ELR (cell line): ENCODE data around the gene LCN2.
A peak's percentile ranks its signal among the peaks of the same experiment; 100 is the strongest.
"Not testable (repeated sequence)": the region's sequence is repeated elsewhere in the genome, so short reads cannot be mapped to it uniquely, and the experiment has no call there.

Source experiments
- DNase-seq: peaks from one replicate; pipeline ENCODE4 v3.0.0-alpha.2; 2015; ENCODE audit warnings: low read depth

LCN2 gene

GRCh38 chr9:128149001-128149701 is at the start of gene LCN2:
TSS of gene LCN2 (plus strand) at chr9:128149453. CDS start at chr9:128149526, 73 bp downstream.
- no peak for DNase-seq

DNA sequence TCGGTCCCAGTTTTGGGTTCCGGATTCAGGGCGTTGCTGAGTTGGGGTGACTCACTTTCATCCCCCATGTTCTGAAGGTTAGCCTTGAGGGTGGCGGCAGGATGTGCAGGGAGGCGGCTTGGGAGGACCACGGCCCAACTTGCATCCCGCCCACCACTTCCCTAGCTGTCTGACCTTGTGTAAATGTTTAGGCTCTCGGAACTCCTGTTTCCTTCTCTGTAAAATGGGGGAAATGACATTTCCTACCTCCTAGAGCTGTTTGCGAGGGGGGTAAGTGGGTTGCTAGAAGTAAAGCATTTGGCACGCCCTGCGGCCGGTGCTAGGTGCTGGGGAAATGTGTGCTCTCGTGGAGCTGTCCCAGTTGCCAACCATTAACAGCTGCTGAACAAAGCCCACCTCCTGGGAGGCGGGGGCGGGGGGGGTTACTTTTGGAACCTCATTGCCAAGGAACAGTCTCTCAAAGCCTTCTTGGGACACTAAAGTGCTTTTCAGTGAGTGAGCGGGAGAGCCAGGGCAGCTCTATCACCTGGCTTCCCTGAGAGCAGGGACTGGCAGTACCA is 49.2 kb upstream of the LCN2 start:
- DNase-seq, result peak; percentile 45

- no peak for DNase-seq
These were observed 48.7 kb upstream of the LCN2 start for GRCh38 chr9:128100581-128100980.

DNA sequence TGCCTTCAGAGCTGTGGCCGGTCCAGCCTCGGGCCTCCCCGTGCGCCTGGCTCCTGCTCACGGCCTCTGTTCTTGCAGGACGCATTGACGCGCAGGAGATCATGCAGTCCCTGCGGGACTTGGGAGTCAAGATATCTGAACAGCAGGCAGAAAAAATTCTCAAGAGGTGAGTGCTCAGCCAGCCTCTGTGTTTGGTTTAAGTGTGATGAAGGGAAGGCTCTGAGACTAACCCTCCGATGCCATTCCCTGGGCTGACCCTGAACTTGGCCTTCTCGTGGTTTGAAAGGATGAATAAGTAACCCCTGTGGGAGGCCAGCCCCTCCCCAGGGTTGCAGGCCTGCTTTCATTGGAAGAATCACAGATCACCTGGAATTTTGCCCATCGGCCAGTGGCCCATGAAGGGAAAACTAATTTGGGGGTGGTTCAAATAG is 48.0 kb upstream of the LCN2 start:
- DNase-seq, result no peak

DNA sequence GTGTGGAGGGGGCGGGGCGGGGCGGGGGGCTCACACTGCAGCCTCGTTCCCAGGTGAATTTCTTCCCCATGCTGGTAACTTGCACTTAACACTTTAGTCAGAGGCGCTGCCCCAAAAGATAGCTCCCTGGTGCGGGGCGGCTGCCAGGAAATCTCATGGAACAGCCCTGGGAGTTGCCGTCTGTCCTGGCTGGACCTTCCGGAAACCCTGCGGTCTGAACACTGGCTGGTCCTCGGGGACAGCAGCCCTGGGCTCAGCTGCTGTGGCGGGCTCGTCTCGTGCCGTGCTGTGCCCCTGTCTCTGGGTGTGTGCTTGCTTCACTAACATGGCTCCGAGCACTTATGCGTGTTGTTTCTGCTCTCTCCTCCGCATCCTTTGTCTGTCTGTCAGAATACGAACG is 47.6 kb upstream of the LCN2 start:
- no peak for DNase-seq

- no peak for DNase-seq
These were observed 47.1 kb upstream of the LCN2 start for GRCh38 chr9:128102196-128102595.

- no peak for DNase-seq
These were observed 46.2 kb upstream of the LCN2 start for GRCh38 chr9:128102861-128103588.

- DNase-seq, result no peak
These were observed 45.7 kb upstream of the LCN2 start for GRCh38 chr9:128103589-128103962.

- DNase-seq, result no peak
These were observed 45.1 kb upstream of the LCN2 start for GRCh38 chr9:128104171-128104618.

DNA sequence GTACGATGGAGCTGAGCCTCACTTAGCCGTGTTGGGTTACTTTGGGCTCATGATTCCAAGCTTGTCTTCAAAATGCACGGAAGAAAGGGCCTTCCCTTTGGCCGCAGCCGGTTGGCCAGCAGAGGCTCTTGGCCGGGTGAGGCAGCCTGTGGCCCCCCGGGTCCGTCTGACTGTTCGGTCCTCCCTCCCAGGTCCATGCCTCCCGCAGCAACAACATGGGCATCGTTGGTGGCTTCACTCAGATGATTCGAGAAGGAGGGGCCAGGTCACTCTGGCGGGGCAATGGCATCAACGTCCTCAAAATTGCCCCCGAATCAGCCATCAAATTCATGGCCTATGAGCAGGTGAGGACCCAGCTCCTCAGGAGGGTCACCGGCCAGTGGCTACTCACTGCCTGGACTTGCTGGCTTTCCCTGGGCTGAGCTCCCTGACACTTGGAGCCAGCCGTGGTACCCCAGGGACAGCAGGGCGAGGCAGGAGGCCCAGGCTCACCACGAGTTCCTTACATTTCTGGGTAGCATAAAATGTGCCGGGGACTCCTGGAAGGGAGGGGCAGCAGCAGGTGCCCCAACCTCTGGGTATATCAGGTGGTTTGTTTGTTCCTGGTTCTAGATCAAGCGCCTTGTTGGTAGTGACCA is 43.6 kb upstream of the LCN2 start:
- no peak for DNase-seq

- no peak for DNase-seq
These were observed 42.9 kb upstream of the LCN2 start for GRCh38 chr9:128106181-128106939.

GRCh38 chr9:128106940-128107467 is 42.2 kb upstream of the LCN2 start:
- DNase-seq, result no peak

- DNase-seq, result no peak
These were observed 41.6 kb upstream of the LCN2 start for GRCh38 chr9:128107468-128108268.

GRCh38 chr9:128108269-128109049 is 40.8 kb upstream of the LCN2 start:
- DNase-seq, result no peak

- no peak for DNase-seq
These were observed 40.1 kb upstream of the LCN2 start for GRCh38 chr9:128109050-128109709.

- DNase-seq, result not testable (repeated sequence)
These were observed 37.5 kb upstream of the LCN2 start for GRCh38 chr9:128111726-128112125.

DNA sequence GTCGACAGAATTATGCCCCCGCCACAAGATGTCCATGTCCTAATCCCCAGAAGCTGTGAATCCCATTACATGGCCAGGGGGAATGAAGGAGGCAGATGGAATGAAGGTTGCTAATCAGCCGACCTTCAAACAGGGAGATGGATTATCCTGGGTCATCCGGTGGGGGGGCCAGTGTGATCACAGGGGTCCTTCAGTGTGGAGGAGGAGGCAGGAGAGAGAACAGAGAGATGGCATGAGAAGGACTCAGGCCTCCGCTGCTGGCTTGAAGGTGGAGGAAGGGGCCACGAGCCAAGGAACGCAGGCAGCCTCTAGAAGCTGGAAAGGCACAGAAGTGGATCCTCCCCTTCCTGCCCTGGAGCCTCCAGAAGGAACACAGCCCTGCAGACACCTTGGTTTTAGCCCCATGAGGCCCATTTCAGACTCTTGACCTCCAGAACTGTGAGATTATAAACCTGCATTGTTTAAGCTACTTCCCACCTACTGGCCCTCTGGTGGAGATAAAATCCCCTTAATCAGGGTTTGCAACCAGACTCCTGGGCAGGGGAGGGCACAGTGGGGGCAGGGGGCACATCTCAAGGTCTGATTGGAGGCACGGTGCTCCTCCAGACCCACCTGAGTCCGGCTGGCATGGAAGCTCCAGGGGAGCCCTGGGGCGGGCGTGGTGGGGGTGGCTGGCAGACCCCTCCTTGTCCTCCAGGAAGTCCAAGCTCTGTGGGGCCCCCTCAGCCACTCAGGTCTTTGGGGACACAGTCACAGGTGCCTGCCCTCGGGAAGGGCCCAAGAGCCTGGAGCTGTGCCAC is 35.5 kb upstream of the LCN2 start:
- no peak for DNase-seq

DNA sequence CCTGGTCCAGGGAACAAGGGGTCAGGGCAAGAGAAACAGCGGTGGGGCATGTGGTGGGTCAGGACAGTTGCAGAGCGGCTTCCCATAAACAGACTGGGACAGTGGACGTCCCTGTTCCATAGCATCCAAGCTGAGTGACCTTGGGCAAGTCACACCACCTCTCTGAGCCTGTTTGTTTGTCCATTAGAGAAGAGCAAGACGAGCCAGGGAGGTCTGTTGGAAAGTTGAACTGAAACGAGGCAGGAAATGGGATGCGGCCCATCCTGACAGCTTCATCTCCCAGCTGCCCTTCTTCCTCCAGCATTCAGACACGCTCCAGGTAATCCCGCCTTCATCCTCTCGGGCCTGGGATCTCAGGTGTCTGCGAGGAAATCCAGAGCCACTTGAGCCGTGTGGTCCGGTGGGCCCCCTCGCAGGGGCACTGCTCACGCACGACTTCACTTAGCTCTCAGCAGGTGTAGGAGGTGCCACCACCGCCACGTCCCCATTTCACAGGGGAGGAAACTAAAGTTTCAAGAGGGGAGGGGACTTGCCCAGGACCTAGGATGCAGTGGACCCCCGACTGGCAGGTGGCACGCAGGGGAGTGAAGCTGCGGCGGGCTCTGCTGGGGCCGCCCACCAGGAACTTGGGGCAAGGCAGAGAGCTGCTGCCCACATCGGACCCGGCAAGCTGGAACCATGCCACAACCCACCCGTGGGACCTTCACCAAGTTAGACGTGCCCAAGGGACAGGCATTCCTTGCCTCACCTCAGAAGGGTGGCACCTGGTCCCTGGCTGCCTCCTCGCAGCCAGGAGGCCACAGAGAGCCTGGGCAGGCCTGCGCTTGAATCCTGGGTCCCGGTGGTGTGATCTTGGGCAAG is 34.7 kb upstream of the LCN2 start:
- no peak for DNase-seq
